ENCODE measurements around the gene FBXO36. TPM values are rescaled to one million over a fixed set of nuclear protein-coding genes. Genes with fewer than 3 reads are reported as not detected.

The FBXO36 gene
- total and polyA plus RNA-seq, 2 of the 13 experiments (the other 11 are each of a cell fraction or from before 2014, with no cell fraction given): 2.8 TPM

GRCh38 chr2:229921101-229921891, 1.0 kb upstream of the FBXO36 start (continued):
- TF ChIP-seq ZSCAN5A (CRISPR knock-in tag; IDR thresholded peaks at IDR 0.05; ENCODE audit: borderline replicate concordance) (no peak), FOXA1 (IDR thresholded peaks at IDR 0.05) (no peak), FOXA1 (CRISPR knock-in tag; IDR thresholded peaks at IDR 0.05) (no peak), ZNF382 (CRISPR knock-in tag; IDR thresholded peaks at IDR 0.05; ENCODE audit: borderline replicate concordance) (no peak), ELF4 (CRISPR knock-in tag; IDR thresholded peaks at IDR 0.05; ENCODE audit: borderline replicate concordance) (0 out of 2 replicates have a peak, but pooled peaks have one; percentile 64), ZNF670 (CRISPR knock-in tag; IDR thresholded peaks at IDR 0.05; ENCODE audit: borderline replicate concordance) (no peak), ZSCAN20 (CRISPR knock-in tag; IDR thresholded peaks at IDR 0.05; ENCODE audit: borderline replicate concordance) (no peak), GMEB1 (CRISPR knock-in tag; IDR thresholded peaks at IDR 0.05; ENCODE audit: borderline replicate concordance) (no peak), EEA1 (CRISPR knock-in tag; IDR thresholded peaks at IDR 0.05; ENCODE audit: borderline replicate concordance) (no peak), ZFP90 (CRISPR knock-in tag; IDR thresholded peaks at IDR 0.05; ENCODE audit: borderline replicate concordance) (no peak), MXD4 (CRISPR knock-in tag; IDR thresholded peaks at IDR 0.05) (no peak), ZNF556 (CRISPR knock-in tag; IDR thresholded peaks at IDR 0.05; ENCODE audit: borderline replicate concordance) (no peak), ZBTB33 (CRISPR knock-in tag; IDR thresholded peaks at IDR 0.05) (no peak), ZNF282 (IDR thresholded peaks at IDR 0.05; ENCODE audit: partially characterized antibody) (no peak), ZSCAN9 (CRISPR knock-in tag; IDR thresholded peaks at IDR 0.05; ENCODE audit: borderline replicate concordance) (no peak), ZNF724P (CRISPR knock-in tag; IDR thresholded peaks at IDR 0.05; ENCODE audit: borderline replicate concordance) (no peak), ZNF484 (CRISPR knock-in tag; IDR thresholded peaks at IDR 0.05; ENCODE audit: borderline replicate concordance, low read depth) (no peak), RFX5 (IDR thresholded peaks at IDR 0.05; ENCODE audit: low read depth, low read length) (no peak), BRD4 (CRISPR knock-in tag; IDR thresholded peaks at IDR 0.05) (peak; percentile 67; the same call in 1 of the 2 replicates), ZNF614 (CRISPR knock-in tag; IDR thresholded peaks at IDR 0.05; ENCODE audit: borderline replicate concordance) (no peak), NRL (CRISPR knock-in tag; IDR thresholded peaks at IDR 0.05; ENCODE audit: borderline replicate concordance) (0 out of 2 replicates have a peak, but pooled peaks have one; percentile 64), ZNF816 (CRISPR knock-in tag; IDR thresholded peaks at IDR 0.05; ENCODE audit: borderline replicate concordance) (no peak), IRF1 (CRISPR knock-in tag; IDR thresholded peaks at IDR 0.05; ENCODE audit: low read depth) (no peak), ZNF75D (CRISPR knock-in tag; IDR thresholded peaks at IDR 0.05; ENCODE audit: borderline replicate concordance) (no peak), POLR2A (IDR thresholded peaks at IDR 0.05; ENCODE audit: insufficient read depth in 1 of 2, low read depth in 2 of 2, low read length in 2 of 2) (peak; percentile 66 to 70)

Data from HepG2 (cell line).